ENCODE data around the gene PRPF6. TPM values are rescaled to one million over a fixed set of nuclear protein-coding genes. Genes with fewer than 3 reads are reported as not detected.
A peak's percentile ranks its signal among the peaks of the same experiment; 100 is the strongest.

Gene PRPF6
- total and polyA plus RNA-seq, 2 of the 13 experiments (the other 11 are each of a cell fraction or from before 2014, with no cell fraction given), result 63.7 to 101 TPM

GRCh38 chr20:63952210-63952535 is 28.8 kb upstream of the PRPF6 start (continued):
- no peak for TF ChIP-seq POGK (CRISPR knock-in tag; conservative IDR thresholded peaks at IDR 0.05)
- no peak for TF ChIP-seq ZNF30 (CRISPR knock-in tag; IDR thresholded peaks at IDR 0.05)
- TF ChIP-seq FOSL2 (CRISPR knock-in tag; IDR thresholded peaks at IDR 0.05), result no peak
- 0 out of 2 replicates have a peak, but pooled peaks have one; percentile 25 for TF ChIP-seq ZNF687 (CRISPR knock-in tag; IDR thresholded peaks at IDR 0.05)

GRCh38 chr20:63952769-63953168 is 28.2 kb upstream of the PRPF6 start:
- intact Hi-C loops (cut with micrococcal nuclease; ENCODE audit: unreplicated experiment), result no loop called here
- no peak overlapping the region for H3K4me3 ChIP-seq (replicated peaks in 1 of 3; ENCODE audit: insufficient read depth in 1 of 3, low read depth in 2 of 3, low read length in 3 of 3)
- in situ Hi-C loops (cut with HindIII; ENCODE audit: extremely low pct_ligation_motif_present, low pct_unique_long_range_greater_than_20kb), result no loop called here
- peaks cover 70% of the 10 kb centered on the region for H4K20me1 ChIP-seq (ENCODE audit: insufficient read depth, low read length)
- no peaks in the 10 kb centered on the region for H3K9me3 ChIP-seq (ENCODE audit: low read length)
- no peak overlapping the region for H2AFZ ChIP-seq (ENCODE audit: low read length)
- CTCF ChIA-PET (ENCODE audit: low intra/inter-chr PET ratio, low total read pairs), result no interaction called here
- ATAC-seq (no peak), FAIRE-seq (no peak), DNase-seq (ENCODE audit: low spot score) (no peak)
- H3K27ac ChIP-seq (ENCODE audit: extremely low read length, insufficient read depth, low read length), result no peak overlapping the region
- WGBS (ENCODE audit: low lambda C conversion rate), result 92% methylated on average over 14 of the region's 14 CpGs
- POLR2A ChIA-PET, result no interaction called here
- H3K27me3 ChIP-seq (ENCODE audit: control insufficient read depth in 1 of 2, insufficient read depth in 2 of 2, low read length in 2 of 2), result no peaks in the 10 kb centered on the region
- TSS peak; percentile 7 for BruUV-seq (replicated peaks)
- peaks cover 75% of the 10 kb centered on the region for H3K4me1 ChIP-seq (ENCODE audit: insufficient read depth, low read length)
- H3K79me2 ChIP-seq (ENCODE audit: insufficient read depth, low read length), result peaks cover 76% of the 10 kb centered on the region
- H3K4me2 ChIP-seq (ENCODE audit: low read depth, low read length), result peak overlapping the region; percentile 10; the same call in 1 of the 2 replicates
- no peak overlapping the region for H3K9ac ChIP-seq (ENCODE audit: insufficient read depth, low read depth, low read length)
- H3K36me3 ChIP-seq (replicated peaks in 1 of 2; ENCODE audit: control insufficient read depth in 1 of 2, insufficient read depth in 2 of 2, low read length in 2 of 2), result peaks cover 12 to 15% of the 10 kb centered on the region in 2 experiments; a peak in 3 of 5 replicates
- TF ChIP-seq GZF1 (CRISPR knock-in tag; IDR thresholded peaks at IDR 0.05), result no peak
- no peak for TF ChIP-seq ZNF557 (CRISPR knock-in tag; IDR thresholded peaks at IDR 0.05)
- TF ChIP-seq TBX3 (IDR thresholded peaks at IDR 0.05; ENCODE audit: borderline replicate concordance), result peak; percentile 12; the same call in 1 of the 2 replicates
- TF ChIP-seq ZNF280B (CRISPR knock-in tag; IDR thresholded peaks at IDR 0.05; ENCODE audit: borderline replicate concordance), result 0 out of 2 replicates have a peak, but pooled peaks have one; percentile 14
- no peak for TF ChIP-seq SMAD3 (CRISPR knock-in tag; IDR thresholded peaks at IDR 0.05)
- no peak for TF ChIP-seq REST (IDR thresholded peaks at IDR 0.05; ENCODE audit: borderline replicate concordance in 1 of 2, low read depth in 1 of 2, low read length in 2 of 2)

Measured in HepG2 (cell line).